Keratinocyte (primary cell): Measurements from ENCODE around the gene PRKACA. TPM values are rescaled to one million over a fixed set of nuclear protein-coding genes. Genes with fewer than 3 reads are reported as not detected.

Experiments
- DNase-seq: peaks from one replicate; pipeline ENCODE4 v3.0.0-alpha.2; 2011; ENCODE audit warnings: low read depth, missing footprints, low spot score
- FAIRE-seq: peaks from 2 replicates; lab custom pipeline; 2011; peaks lifted over from hg19 to GRCh38; lab: Jason Lieb, UNC
- H2AFZ ChIP-seq: 2 replicates; pipeline ENCODE4 v1.6.0; 2012; ENCODE audit warnings: low read length, control low read depth, inconsistent platforms; ENCODE audit not compliant: control insufficient read depth
- H3K27ac ChIP-seq: 2 replicates; pipeline ENCODE4 v1.5.1; 2011; ENCODE audit warnings: low read length; ENCODE audit not compliant: control insufficient read depth, insufficient read depth
- H3K27me3 ChIP-seq: 3 replicates; pipeline ENCODE4 v1.6.0; 2011; ENCODE audit warnings: low read length; ENCODE audit not compliant: control insufficient read depth, insufficient read depth; ENCODE audit errors: extremely low read depth
- H3K36me3 ChIP-seq, 2 experiments: 2 replicates in 1 of 2; 3 replicates in 1 of 2; pipeline ENCODE4 v1.5.1; 2011; ENCODE audit warnings: low read length in 2 of 2, mild to moderate bottlenecking in 1 of 2; ENCODE audit not compliant: control insufficient read depth in 2 of 2, insufficient read depth in 2 of 2; ENCODE audit errors: extremely low read depth in 1 of 2
- H3K4me1 ChIP-seq: 3 replicates; pipeline ENCODE4 v1.5.1; 2011; ENCODE audit warnings: low read length; ENCODE audit not compliant: control insufficient read depth, insufficient read depth; ENCODE audit errors: extremely low read depth
- H3K4me2 ChIP-seq: 3 replicates; pipeline ENCODE4 v1.6.0; 2011; ENCODE audit warnings: low read depth, low read length; ENCODE audit not compliant: control insufficient read depth, insufficient read depth; ENCODE audit errors: extremely low read depth
- H3K4me3 ChIP-seq, 3 experiments: fragments of 200-600 bp in 1 of 3; sonication (generic) in 1 of 3; 2 replicates in 2 of 3; 3 replicates in 1 of 3; pipeline ENCODE4 v1.5.1; 2011 to 2016; ENCODE audit warnings: low read length in 3 of 3, mild to moderate bottlenecking in 3 of 3, control low read depth in 2 of 3, inconsistent platforms in 1 of 3, low read depth in 1 of 3, mixed read lengths in 1 of 3, mixed run types in 1 of 3, moderate library complexity in 1 of 3; ENCODE audit not compliant: control insufficient read depth in 2 of 3, insufficient read depth in 2 of 3; ENCODE audit errors: extremely low read depth in 1 of 3
- H3K79me2 ChIP-seq: 2 replicates; pipeline ENCODE4 v1.6.0; 2012; ENCODE audit warnings: low read length; ENCODE audit not compliant: control insufficient read depth, insufficient read depth
- H3K9ac ChIP-seq: 3 replicates; pipeline ENCODE4 v1.6.0; 2011; ENCODE audit warnings: low read length; ENCODE audit not compliant: control insufficient read depth, insufficient read depth; ENCODE audit errors: extremely low read depth
- H3K9me1 ChIP-seq: 3 replicates; pipeline ENCODE4 v1.6.0; 2011; ENCODE audit warnings: low read length; ENCODE audit not compliant: control insufficient read depth, insufficient read depth; ENCODE audit errors: extremely low read depth
- H3K9me3 ChIP-seq: 2 replicates; pipeline ENCODE4 v1.5.1; 2012; ENCODE audit warnings: low read depth, low read length; ENCODE audit not compliant: control insufficient read depth
- H4K20me1 ChIP-seq: 3 replicates; pipeline ENCODE4 v1.6.0; 2011; ENCODE audit warnings: low read length; ENCODE audit not compliant: control insufficient read depth, insufficient read depth; ENCODE audit errors: extremely low read depth
- EZH2 ChIP-seq: IDR thresholded peaks from one replicate; pipeline ENCODE4 v1.6.1; 2012; ENCODE audit warnings: inconsistent platforms, mild to moderate bottlenecking, low read length, moderate library complexity
- dilution Hi-C: fragments of 300-500 bp; cut with MboI; formaldehyde crosslinking; loops from one replicate; pipeline ENCODE4 v1.7.0; 2020; ENCODE audit warnings: low sequenced_read_pairs; ENCODE audit not compliant: extremely low pct_ligation_motif_present
- polyA plus RNA-seq, 5 experiments: library from polyadenylated mRNA; depleted of rRNA in 3 of 5; stranded (reverse) in 3 of 5; stranded (forward) in 1 of 5; unstranded in 1 of 5; fragments of >200 nt; gene quantifications; 1 replicate in 1 of 5; 2 replicates in 3 of 5; 3 replicates in 1 of 5; pipeline versions ENCODE4 v1.2.1 to v1.2.3, GENCODE V29; 2011 to 2012; ENCODE audit warnings: missing spikeins in 2 of 5, low read depth in 1 of 5, low replicate concordance in 1 of 5
- TF ChIP-seq, protein P1 (sequence below), 3 experiments: IDR thresholded peaks in 1 of 3; conservative IDR thresholded peaks in 1 of 3; optimal IDR thresholded peaks in 1 of 3; 2 replicates in 2 of 3; 3 replicates in 1 of 3; pipeline versions ENCODE3 to v1.5.1; 2011; ENCODE audit warnings: low read length in 3 of 3, mild to moderate bottlenecking in 3 of 3, moderate library complexity in 2 of 3, control low read depth in 1 of 3, inconsistent platforms in 1 of 3; ENCODE audit not compliant: insufficient read depth in 2 of 3; ENCODE audit errors: extremely low read depth in 1 of 3

Gene PRKACA
- polyA plus RNA-seq, 1 donor (not counting 4 experiments of a cell fraction or from before 2014, with no cell fraction given), result 13.7 TPM

DNA sequence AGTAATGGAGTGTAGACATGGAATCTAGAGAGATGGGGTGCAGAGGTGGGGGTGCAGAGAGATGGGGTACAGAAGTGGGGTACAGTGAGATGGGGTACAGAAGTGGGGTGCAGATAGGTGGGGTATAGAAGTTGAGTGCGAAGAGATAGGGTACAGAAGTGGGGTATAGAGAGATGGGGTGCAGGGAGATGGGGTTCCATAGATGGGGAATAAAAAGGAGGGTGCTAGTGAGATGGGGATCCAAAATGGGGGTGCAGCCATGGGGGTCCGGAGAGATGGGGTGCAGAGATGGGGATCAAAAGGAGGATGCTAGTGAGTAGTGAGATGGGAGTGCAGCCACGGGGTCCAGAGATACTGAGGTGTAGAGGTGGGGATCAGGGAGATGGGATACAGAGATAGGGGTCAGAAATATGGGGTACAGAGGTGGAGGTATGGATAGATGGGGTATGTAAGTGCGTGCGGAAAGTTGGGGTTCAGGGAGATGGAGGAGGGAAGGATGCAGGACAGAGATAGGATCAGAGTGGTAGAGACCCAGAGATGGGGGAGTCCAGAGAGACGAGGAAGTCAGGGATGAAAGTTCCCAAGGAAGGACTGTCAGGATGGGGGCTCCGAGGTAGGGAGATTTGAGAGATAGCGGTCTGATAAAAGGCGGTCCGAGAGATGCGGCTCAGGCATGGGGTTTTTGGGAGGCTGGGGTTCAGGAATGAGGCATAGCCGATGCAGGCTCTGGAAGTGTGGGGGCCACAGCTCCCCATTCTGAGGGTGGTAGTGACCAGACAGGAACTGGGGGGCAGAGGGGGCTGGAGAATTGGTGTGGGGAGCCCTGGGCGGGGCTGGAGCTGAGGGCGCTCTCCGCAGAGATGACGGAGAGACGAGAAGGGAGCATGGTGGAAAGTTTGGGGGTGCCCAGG is 59.1 kb downstream of the PRKACA start:
- Histone ChIP-seq H3K9ac (no peak overlapping the region), H3K79me2 (no peaks in the 10 kb centered on the region), H3K27me3 (peaks cover 43% of the 10 kb centered on the region), H4K20me1 (no peaks in the 10 kb centered on the region), H3K4me2 (peak overlapping the region; percentile 27), H3K9me1 (no peaks in the 10 kb centered on the region), H3K27ac (no peak overlapping the region), H3K36me3 (no peaks in the 10 kb centered on the region), H3K4me3 (no peak overlapping the region), H3K9me3 (no peaks in the 10 kb centered on the region), H2AFZ (no peak overlapping the region), H3K4me1 (no peaks in the 10 kb centered on the region)
- TF ChIP-seq EZH2, result peak; percentile 18
- TF ChIP-seq, protein P1, sequence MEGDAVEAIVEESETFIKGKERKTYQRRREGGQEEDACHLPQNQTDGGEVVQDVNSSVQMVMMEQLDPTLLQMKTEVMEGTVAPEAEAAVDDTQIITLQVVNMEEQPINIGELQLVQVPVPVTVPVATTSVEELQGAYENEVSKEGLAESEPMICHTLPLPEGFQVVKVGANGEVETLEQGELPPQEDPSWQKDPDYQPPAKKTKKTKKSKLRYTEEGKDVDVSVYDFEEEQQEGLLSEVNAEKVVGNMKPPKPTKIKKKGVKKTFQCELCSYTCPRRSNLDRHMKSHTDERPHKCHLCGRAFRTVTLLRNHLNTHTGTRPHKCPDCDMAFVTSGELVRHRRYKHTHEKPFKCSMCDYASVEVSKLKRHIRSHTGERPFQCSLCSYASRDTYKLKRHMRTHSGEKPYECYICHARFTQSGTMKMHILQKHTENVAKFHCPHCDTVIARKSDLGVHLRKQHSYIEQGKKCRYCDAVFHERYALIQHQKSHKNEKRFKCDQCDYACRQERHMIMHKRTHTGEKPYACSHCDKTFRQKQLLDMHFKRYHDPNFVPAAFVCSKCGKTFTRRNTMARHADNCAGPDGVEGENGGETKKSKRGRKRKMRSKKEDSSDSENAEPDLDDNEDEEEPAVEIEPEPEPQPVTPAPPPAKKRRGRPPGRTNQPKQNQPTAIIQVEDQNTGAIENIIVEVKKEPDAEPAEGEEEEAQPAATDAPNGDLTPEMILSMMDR (optimal IDR thresholded peaks at IDR 0.05 in 1 of 3, IDR thresholded peaks at IDR 0.05 in 1 of 3, conservative IDR thresholded peaks at IDR 0.05 in 1 of 3; ENCODE audit: extremely low read depth in 1 of 3, insufficient read depth in 2 of 3, low read length in 3 of 3), result no peak
- no peak for DNase-seq
- FAIRE-seq, result no peak
- dilution Hi-C loops, result no loop called here

DNA sequence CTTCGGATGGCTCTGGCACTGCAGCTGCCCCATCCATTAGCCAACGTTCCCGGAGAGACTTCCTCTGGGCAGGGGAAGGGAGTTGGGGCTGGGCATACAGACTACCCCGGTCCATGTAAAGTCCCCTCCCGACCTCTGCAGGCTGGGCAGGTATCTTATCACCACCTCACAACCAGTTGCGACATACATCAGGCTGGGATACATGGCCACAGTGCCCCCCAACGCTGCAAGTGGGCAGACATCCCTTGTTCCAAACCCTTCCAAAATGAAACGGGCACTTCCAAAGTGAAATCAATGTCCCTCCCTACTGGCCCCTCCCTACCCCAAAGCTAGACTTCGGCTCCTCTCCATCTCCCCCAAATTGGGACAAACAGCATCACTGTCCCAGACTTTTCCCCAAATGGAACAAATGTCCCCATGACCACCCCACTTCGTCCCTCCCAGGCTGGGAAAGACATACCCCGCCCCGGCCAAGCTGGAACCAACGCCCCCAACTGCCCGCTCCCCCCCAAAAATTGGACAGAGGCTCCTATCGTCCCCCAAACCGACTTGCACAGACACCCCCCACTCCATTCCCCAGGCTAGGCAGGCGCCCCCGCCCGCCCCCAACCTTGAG is 60.7 kb downstream of the PRKACA start:
- Histone ChIP-seq H4K20me1 (no peaks in the 10 kb centered on the region), H3K9ac (no peak overlapping the region), H3K4me3 (no peak overlapping the region), H3K4me2 (no peak overlapping the region), H3K9me3 (no peaks in the 10 kb centered on the region), H3K27ac (no peak overlapping the region), H3K27me3 (peaks cover 43% of the 10 kb centered on the region), H3K4me1 (no peaks in the 10 kb centered on the region), H3K36me3 (no peaks in the 10 kb centered on the region), H2AFZ (no peak overlapping the region), H3K79me2 (no peaks in the 10 kb centered on the region), H3K9me1 (no peaks in the 10 kb centered on the region)
- TF ChIP-seq, protein P1 (optimal IDR thresholded peaks at IDR 0.05 in 1 of 3, IDR thresholded peaks at IDR 0.05 in 1 of 3, conservative IDR thresholded peaks at IDR 0.05 in 1 of 3; ENCODE audit: extremely low read depth in 1 of 3, insufficient read depth in 2 of 3, low read length in 3 of 3), result no peak
- no peak for TF ChIP-seq EZH2
- dilution Hi-C loops, result no loop called here
- DNase-seq (no peak), FAIRE-seq (no peak)
